HG03280 (cell line): Measurements from ENCODE around the gene LNPEP.

Source experiments
- ATAC-seq: cut with Tn5 transposase; IDR thresholded peaks from one replicate; pipeline ENCODE4 v1.9.1; 2021; ENCODE audit warnings: mild to moderate bottlenecking, moderate library complexity; ENCODE audit not compliant: unreplicated experiment

LNPEP gene

GRCh38 chr5:96935559-96936430 is at the start of gene LNPEP:
Gene LNPEP (plus strand): TSS chr5:96936080. CDS start chr5:96936156, 76 bp downstream.
- peak; percentile 43 for ATAC-seq

DNA sequence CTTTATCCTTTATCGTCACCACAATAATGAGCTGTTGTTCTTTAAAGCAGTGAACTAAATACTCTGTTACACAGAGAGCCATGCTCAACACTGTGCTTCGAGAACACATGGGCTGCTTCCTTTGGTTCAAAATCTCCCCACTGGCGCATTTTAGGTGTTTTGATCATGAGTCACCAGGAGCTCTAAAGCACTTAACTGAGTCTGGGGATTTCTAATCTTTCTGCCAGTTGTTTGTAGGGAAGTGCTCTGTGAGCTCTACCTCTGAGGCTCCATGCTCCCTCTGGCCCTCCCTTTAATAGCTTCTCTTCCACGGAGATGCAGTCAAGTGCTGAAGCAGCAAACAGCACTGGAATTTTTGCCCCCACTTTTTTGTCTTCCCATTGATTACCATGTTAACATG is 42.5 kb upstream of the LNPEP start:
- no peak for ATAC-seq

GRCh38 chr5:96896276-96896675 is 39.6 kb upstream of the LNPEP start:
- peak; percentile 83 for ATAC-seq

GRCh38 chr5:96896806-96897205 is 39.1 kb upstream of the LNPEP start:
- ATAC-seq, result peak; percentile 89

DNA sequence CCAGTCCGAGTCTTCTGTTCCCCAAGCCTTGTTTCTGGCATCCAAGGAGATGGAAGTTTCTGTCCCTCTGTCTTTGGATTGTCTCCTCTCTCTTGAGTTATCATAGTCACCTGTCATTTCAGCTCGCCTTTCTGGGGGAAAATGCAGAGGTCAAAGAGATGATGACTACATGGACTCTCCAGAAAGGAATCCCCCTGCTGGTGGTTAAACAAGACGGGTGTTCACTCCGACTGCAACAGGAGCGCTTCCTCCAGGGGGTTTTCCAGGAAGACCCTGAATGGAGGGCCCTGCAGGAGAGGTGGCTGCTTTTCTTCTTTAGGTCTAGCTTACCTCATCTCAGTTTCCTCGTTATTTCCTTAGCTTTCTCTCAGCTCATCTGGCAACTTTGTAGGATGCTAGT is 34.5 kb upstream of the LNPEP start:
- no peak for ATAC-seq

DNA sequence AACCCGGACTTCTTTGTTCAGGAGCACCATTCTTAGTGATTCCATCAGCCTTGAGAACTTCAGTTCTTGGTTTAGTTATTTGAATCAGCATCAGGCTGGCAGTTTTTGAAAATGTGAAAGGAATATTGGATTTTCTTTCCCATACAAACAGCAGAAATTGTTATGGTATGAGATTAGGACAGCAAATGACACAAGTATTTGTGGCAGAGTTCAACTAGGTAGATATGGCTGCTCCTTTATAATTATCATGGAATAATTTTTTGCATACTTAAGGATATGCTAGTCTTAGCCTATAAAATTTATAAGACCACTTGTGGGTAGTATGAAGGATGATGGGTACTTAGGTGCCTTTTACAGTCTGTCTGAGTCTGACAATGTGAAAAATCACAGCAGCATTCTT is 34.0 kb upstream of the LNPEP start:
- no peak for ATAC-seq

DNA sequence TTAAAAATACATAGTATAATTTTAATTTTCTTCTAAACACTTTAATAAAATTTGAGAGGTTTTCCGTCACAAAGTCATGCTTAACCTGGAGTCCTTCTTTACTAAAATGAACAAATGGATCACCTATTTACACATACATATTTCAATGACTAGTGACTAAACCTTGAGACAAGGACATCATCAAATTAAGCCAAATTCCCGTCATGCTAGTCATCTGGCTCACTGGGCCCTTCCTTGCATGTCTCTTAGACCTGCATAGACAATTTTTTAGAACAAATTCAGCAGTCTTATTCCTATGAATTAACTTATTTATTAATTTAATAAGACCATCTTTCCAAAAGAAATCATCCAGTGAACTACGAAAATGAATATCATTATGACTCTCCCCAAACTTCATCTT is 33.0 kb upstream of the LNPEP start:
- no peak for ATAC-seq

DNA sequence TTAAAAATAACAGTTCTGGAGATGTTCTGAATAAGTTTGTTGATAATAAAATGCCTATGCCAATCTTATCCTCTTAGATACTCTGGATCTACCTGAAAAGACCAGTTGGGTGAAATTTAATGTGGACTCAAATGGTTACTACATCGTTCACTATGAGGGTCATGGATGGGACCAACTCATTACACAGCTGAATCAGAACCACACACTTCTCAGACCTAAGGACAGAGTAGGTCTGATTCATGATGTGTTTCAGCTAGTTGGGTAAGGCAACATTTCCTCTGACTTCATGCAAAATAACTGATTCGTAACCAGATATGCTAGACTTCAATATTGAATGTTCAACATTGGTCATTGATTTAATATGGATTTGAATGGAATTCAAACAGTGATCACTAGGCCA is 32.6 kb upstream of the LNPEP start:
- no peak for ATAC-seq

- no peak for ATAC-seq
These were observed 31.6 kb upstream of the LNPEP start for GRCh38 chr5:96904054-96904931.

DNA sequence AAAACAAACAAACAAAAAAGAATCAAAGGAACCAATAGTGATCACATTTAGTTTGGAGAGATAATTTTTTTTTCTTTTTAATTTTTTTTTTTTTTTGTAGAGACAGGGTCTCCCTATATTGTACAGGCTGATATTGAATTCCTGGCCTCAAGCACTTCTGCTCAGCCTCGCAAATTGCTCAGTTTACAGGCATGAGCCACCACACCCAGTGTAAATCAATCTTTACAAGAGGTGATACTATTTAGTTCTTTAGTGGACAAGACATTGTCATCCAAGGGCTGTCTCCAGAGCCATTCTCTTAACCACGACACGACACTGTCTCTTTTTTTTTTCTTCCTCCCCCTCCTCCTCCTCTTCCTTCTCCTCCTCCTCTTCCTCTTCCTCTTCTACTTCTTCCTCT is 30.0 kb upstream of the LNPEP start:
- no peak for ATAC-seq

DNA sequence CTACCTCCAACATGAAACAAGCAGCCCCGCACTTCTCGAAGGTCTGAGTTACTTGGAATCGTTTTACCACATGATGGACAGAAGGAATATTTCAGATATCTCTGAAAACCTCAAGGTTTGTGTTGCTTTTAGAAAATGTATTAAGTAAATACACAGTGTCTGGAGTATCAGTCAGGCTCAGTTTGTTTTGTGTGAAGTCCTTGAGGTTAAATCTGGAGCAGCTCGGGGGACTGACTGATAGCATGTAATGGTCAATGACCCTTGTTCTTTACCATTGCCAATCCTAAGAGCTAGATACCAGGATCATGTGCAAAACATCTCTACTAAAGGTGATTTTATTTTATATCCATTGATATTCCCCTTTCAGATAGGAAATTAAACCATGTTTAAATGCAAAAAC is 26.9 kb upstream of the LNPEP start:
- no peak for ATAC-seq

- no peak for ATAC-seq
These were observed 26.4 kb upstream of the LNPEP start for GRCh38 chr5:96909435-96909834.

DNA sequence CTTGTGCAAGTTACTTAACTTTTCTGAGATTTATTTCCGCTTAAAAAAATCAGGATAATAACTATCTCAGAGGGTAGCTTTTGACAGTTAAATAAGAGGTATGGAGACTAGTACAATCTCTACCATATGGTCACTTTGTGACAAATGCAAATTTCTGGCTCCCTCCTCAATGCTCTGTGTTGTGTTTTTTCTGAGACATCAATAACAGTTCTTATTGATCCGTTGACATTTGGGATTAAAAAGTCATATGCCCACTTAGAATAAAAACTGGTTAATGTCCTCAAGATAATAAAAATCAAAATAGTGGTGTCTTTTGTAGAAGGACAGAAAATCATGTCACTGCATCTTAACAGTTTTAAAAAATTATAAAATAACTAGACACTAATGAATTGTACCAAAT is 24.7 kb upstream of the LNPEP start:
- ATAC-seq, result no peak

- no peak for ATAC-seq
These were observed 22.6 kb upstream of the LNPEP start for GRCh38 chr5:96913233-96913632.

- peak; percentile 61 for ATAC-seq
These were observed 16.1 kb upstream of the LNPEP start for GRCh38 chr5:96919754-96920197.

- no peak for ATAC-seq
These were observed 15.0 kb upstream of the LNPEP start for GRCh38 chr5:96920744-96921355.

- ATAC-seq, result no peak
These were observed 13.2 kb upstream of the LNPEP start for GRCh38 chr5:96922499-96923244.

DNA sequence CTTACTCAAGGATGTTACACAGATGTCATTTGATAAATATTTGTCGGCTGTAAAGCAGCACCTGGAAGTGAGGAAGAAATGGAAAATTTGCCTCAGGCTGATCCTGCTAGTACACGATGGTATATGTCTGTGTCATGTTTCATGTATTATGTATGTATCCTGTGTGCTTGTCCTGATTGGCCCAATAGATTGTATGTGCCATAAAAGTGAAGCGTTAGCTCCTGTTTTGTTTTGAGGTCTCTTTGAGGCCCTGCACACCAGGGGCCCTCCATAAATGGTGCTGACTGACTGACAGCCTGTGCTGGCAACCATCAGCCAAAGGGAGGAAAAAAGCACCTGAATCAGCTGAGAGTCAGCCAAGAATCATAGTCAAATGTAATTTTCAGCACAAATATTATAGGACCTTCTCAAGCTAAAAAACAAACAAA is 11.8 kb upstream of the LNPEP start:
- ATAC-seq, result no peak

DNA sequence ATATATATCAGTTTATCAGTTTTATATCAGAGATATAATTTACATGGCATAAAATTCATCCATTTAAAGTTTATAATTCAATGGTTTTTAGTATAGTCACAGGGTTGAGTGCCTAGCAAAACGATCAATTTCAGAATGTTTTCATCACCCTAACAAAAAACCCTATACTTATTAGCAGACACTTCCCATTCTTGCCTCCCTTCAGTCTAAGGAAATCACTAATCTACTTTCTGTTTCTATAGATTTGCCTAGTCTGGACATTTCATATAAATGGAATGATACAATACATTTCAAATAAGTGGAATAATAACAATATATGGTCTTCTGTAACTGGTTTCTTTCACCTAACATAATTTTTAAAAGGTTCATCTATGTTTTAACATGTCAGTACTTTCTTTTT is 9.6 kb upstream of the LNPEP start:
- ATAC-seq, result no peak

GRCh38 chr5:96927008-96927407 is 8.9 kb upstream of the LNPEP start:
- ATAC-seq, result no peak
